ENCODE measurements around the gene CDC42BPB. TPM values are rescaled to one million over a fixed set of nuclear protein-coding genes. Genes with fewer than 3 reads are reported as not detected.

CDC42BPB gene
- total RNA-seq, 1 experiment from 2014 or later = 103 TPM

- Histone ChIP-seq H4K20me1 (ENCODE audit: control insufficient read depth, insufficient read depth, insufficient read length) (no peaks in the 10 kb centered on the region), H3K79me1 (ENCODE audit: insufficient read depth, low read depth, low read length, poor library complexity, severe bottlenecking) (no peaks in the 10 kb centered on the region), H4K8ac (replicated peaks; ENCODE audit: insufficient read length, low read depth, low read length) (no peak overlapping the region), H3K4ac (ENCODE audit: low read depth, low read length) (no peak overlapping the region), H2BK5ac (ENCODE audit: insufficient read length, low read length) (no peak overlapping the region), H3K27ac (ENCODE audit: insufficient read length, low read depth, low read length) (no peak overlapping the region), H2BK120ac (ENCODE audit: low read depth, low read length, poor library complexity, severe bottlenecking) (no peak overlapping the region), H3K23me2 (ENCODE audit: insufficient read length, low read depth, low read length, poor library complexity, severe bottlenecking) (no peaks in the 10 kb centered on the region), H2BK12ac (ENCODE audit: insufficient read length, low read depth, low read length) (no peak overlapping the region), H2BK20ac (ENCODE audit: low read depth, low read length, poor library complexity, severe bottlenecking) (no peak overlapping the region), H2AFZ (ENCODE audit: low read length) (no peak overlapping the region), H2AK5ac (ENCODE audit: insufficient read length, low read length) (no peak overlapping the region), H3K18ac (ENCODE audit: insufficient read length, low read depth, low read length) (no peak overlapping the region), H4K91ac (ENCODE audit: insufficient read length, low read depth, low read length) (no peak overlapping the region), H3K23ac (ENCODE audit: insufficient read length, low read depth, low read length) (no peak overlapping the region), H3K27me3 (ENCODE audit: insufficient read depth, low read length) (no peaks in the 10 kb centered on the region), H3K4me1 (ENCODE audit: insufficient read depth, low read length) (no peaks in the 10 kb centered on the region), H3K56ac (ENCODE audit: insufficient read length, low read depth, low read length) (no peak overlapping the region), H4K5ac (ENCODE audit: insufficient read length, low read depth, low read length) (no peak overlapping the region), H3K9ac (ENCODE audit: extremely low read depth, insufficient read length, low read length) (no peak overlapping the region), H2BK15ac (ENCODE audit: low read depth, low read length) (no peak overlapping the region), H3T11ph (ENCODE audit: low read length) (no peak overlapping the region), H3K9me3 (ENCODE audit: control insufficient read depth, low read depth, low read length) (no peaks in the 10 kb centered on the region), H3K4me2 (ENCODE audit: insufficient read depth, insufficient read length, low read length) (no peak overlapping the region), H3K14ac (ENCODE audit: insufficient read depth, low read length) (no peak overlapping the region), H3K79me2 (ENCODE audit: insufficient read depth, low read length) (no peaks in the 10 kb centered on the region)
- WGBS (ENCODE audit: extremely low coverage, insufficient read length, low lambda C conversion rate) = no CpG with 5 or more reads among the region's 85 CpGs
- Mint-ChIP-seq H3K9me3 (no peaks in the 10 kb centered on the region), H3K27me3 (ENCODE audit: low read depth) (peaks cover 33% of the 10 kb centered on the region), H3K4me1 (peaks cover 9 to 30% of the 10 kb centered on the region in 2 experiments), H3K4me3 (no peak overlapping the region), H3K36me3 (ENCODE audit: insufficient read depth in 1 of 3, low read depth in 3 of 3) (no peaks in the 10 kb centered on the region; a peak in 1 of 7 replicates), H3K27ac (no peak overlapping the region)
- no peak for DNase-seq
- TF ChIP-seq, protein P1, sequence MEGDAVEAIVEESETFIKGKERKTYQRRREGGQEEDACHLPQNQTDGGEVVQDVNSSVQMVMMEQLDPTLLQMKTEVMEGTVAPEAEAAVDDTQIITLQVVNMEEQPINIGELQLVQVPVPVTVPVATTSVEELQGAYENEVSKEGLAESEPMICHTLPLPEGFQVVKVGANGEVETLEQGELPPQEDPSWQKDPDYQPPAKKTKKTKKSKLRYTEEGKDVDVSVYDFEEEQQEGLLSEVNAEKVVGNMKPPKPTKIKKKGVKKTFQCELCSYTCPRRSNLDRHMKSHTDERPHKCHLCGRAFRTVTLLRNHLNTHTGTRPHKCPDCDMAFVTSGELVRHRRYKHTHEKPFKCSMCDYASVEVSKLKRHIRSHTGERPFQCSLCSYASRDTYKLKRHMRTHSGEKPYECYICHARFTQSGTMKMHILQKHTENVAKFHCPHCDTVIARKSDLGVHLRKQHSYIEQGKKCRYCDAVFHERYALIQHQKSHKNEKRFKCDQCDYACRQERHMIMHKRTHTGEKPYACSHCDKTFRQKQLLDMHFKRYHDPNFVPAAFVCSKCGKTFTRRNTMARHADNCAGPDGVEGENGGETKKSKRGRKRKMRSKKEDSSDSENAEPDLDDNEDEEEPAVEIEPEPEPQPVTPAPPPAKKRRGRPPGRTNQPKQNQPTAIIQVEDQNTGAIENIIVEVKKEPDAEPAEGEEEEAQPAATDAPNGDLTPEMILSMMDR (conservative IDR thresholded peaks at IDR 0.05) = no peak
These were observed 44.8 kb upstream of the CDC42BPB start for GRCh38 chr14:103101963-103102688.

Data from H9 (cell line).